Activated T-cell treated with anti-CD3 and anti-CD28 coated beads for 4 hours (primary cell): ENCODE measurements around the gene CAMK2B.

Experiments
- DNase-seq: peaks from one replicate; pipeline ENCODE4 v3.0.0-alpha.2; 2020

The CAMK2B gene

DNA sequence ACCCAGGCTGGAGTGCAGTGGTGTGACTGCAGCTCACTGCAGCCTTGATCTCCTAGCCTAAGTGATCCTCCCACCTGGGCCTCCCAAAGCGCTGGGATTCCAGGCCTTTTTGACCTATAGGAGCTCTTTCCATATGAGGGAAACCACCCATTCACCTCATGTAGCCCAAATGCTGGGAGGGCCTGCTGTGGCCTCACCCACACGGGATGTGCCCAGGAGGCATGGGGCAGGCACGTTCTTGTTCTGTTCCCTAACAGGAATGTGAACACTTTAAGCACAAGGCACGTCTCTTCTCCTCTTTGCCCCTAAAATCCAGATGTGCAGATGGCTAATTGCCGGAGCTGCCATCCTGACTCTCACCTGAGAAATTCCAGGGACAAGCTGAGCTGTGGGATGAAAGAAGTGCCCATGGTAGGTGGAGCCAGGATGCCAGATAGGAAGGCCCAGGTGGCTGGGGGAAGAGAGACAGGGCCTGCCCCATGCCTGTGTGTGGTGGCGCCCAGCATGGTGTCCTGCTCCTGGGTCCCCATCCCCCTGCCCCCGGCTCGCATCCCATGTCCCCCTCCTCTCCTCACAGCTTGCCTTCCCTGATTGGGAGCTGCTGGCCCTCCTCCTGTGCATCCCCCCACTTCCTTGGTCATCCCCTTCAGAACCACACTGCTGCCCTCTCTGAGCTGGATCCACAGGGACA lies 17.3 kb downstream of the CAMK2B start:
- DNase-seq: no peak

DNA sequence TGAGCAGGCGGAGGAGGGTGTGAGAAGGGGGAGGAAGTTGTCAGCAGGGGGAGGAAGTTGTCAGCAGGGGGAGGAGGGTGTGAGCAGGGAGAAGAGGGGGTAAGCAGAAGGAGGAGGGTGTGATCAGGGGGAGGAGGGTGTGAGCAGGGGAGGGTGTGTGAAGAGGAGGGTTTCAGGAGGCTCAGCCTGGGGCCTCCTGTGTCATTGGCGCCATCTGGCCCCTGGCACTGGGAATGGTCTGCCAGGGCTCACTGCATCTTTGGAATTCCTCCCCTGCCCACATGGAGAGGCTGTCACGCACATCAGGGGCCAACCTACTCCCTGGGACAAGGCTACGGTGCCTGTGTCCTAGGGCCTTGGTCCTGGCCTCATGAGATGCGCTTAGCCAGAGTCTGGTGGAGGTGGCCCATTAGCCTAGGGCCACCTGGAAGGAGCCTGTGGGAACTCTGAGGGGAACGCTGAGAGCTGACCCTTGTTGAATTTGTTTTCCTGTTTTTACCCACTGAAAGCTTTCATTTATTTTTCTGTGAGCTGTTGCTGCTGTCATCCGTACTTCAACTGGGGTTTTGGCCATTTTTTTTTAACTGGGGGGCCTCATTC lies 18.0 kb downstream of the CAMK2B start:
- DNase-seq: no peak

GRCh38 chr7:44306606-44307005 lies 18.8 kb downstream of the CAMK2B start:
- DNase-seq: no peak

- no peak for DNase-seq
These were observed 19.6 kb downstream of the CAMK2B start for GRCh38 chr7:44305564-44306507.

DNA sequence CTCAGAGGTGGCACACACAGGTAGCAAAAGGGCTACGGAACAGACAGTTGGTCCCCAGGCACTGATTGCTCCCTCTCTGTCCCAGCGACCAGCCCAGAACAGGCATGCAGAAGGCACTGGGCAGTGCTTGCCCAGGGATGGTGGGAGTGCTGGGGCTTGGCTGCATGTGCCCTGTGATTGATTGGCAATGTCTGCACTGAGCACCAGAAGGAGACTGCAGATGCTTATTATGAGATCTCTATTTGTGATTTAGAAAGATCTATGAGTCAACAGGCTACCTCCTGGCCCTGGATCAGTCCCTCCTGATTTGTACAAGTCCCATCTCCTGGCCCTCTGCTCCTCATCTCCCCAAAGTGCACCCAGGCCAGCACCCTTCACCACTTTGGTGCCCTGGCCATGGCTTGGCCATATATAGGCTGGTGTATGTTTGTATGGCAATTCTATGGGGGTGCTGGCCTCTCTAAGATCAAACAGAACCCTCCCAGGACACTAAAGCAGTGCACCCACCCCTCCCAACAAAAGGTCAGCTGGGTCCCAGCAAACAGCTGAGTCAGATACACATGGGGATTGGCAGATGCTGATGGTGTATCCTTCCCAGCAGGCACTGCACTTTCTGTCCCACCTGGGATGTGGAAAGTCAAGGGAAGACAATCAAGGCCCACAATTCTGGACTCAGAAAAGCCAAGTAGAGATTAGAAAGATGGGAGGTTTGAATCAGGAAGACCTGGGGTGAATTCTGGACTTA lies 30.9 kb downstream of the CAMK2B start:
- no peak for DNase-seq

DNA sequence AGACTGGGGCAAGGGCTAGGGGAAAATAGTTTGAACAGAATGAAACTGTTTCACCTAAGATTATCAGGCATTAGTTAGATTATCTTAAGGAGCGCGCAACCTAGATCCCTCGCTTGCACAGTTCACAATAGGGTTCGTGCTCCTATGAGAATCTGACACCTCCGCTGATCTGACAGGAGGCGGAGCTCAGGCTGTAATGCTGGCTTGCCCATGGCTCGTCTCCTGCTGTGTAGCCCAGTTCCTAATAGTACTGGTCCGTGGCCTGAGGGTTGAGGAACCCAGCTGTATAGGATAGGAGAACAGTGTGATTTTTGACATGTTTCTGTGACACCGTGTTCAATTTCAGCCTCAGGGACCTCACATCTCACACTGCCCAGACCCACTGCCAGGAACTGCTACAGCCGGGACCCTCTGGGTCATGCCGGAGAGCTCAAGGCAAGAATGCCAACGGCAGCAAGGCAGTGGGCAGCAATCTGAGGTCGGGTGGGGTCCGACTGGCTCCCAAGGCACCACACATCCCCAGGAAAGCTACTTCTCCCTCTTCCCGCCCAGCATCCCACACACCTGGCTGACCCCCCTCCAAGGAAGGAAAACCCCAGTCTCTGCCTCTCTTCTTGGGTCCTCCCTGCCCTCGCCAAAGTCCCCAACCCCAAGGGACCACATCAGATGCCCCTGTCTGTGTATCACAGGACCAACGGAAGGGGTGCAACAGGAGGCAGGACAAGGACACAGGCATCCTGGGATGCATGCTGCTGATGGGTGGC lies 31.7 kb downstream of the CAMK2B start:
- no peak for DNase-seq

DNA sequence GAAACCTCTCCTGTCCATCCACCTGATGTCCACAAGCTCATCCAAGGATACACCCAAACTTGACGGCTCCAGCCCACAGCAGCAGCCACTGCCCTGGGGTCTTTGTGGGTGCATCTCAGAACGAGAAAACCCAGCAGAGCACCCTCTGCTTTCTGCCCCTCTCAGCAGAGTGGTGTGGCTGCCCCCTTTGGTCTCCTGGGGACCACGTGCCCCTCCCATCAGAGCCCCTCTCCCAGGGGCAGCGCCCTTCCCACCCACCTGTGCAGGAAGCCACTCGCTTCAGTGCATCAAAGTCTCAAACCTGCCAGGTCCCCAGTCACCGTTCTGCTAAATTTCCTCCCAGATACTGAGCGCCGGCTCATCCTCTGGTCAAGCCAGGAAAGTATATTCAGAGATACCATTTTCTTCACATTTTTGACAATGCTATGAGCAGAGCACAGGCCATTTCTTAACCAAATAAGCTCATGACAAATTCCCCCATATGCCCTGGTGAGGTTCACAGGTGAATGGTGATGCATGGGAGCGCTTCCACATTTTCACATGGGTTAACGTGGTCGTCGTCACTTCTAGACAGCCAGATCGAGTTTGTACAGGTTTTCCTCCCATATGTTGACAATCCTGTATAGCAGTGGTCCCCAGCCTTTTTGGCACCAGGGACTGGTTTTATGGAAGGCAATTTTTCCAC lies 32.4 kb downstream of the CAMK2B start:
- DNase-seq: no peak

- no peak for DNase-seq
These were observed 33.0 kb downstream of the CAMK2B start for GRCh38 chr7:44292420-44292817.

DNA sequence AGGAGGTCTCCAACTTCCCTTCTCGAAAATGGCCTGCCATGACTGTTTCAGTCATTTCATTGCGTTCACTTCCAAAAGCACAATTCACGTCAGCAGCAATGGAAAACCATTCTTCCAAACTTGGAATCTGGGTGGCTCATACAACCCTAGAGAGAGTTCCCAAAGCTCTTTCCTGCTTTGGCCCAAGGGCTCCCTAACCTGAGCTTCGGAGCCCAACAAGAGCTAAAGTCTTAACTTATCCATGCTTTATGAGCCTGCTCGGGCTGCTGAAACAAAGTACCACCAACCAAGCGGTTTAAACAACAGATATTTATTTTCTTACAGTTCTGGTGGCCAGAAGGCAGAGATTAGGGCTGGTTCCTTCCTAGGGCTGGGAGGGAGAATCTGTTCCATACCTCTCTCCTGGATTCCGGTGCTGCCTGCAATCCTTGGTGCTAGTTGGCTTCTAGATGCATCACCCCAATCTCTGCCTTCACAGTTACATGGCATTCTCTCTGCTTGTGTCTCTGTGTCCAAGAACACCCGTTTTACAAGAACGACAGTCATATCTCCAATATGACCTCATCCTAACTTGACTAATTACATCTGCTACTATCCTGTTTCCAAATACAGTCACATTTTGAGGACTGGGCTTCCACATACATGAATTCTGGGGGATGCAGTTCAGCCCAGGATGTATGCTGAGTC lies 33.5 kb downstream of the CAMK2B start:
- no peak for DNase-seq

DNA sequence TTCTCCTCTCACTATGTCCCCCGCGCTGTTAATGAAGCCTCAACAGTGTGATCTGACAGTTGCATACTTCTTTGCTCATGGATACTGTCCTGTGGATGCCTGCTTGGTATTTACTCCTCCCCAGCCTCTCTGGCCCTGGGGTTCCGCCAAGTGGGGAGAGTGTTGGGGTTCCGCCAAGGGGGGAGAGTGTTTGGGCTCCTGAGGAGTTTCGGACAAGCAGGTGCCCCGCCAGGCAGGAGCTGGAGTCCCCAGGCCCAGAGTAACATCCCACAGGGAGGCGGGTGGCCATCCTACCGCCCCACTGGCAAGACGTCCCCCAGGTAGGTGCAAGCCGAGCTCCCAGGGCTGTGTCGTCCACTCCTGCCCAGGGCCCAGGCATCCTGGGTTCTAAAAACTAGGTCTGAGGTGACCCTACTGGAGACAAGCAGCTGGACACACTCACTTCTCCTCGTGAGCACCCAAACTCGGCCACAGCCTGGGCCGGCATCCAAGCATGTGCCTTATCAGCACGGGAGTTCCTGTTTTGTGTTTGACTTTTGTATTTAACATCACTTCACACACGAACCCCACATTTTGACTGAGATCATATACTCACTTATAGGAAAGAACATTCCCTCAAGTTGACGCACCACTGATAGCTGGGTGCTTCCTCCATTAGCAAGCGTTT lies 34.2 kb downstream of the CAMK2B start:
- no peak for DNase-seq

- no peak for DNase-seq
These were observed 35.2 kb downstream of the CAMK2B start for GRCh38 chr7:44290252-44290620.

DNA sequence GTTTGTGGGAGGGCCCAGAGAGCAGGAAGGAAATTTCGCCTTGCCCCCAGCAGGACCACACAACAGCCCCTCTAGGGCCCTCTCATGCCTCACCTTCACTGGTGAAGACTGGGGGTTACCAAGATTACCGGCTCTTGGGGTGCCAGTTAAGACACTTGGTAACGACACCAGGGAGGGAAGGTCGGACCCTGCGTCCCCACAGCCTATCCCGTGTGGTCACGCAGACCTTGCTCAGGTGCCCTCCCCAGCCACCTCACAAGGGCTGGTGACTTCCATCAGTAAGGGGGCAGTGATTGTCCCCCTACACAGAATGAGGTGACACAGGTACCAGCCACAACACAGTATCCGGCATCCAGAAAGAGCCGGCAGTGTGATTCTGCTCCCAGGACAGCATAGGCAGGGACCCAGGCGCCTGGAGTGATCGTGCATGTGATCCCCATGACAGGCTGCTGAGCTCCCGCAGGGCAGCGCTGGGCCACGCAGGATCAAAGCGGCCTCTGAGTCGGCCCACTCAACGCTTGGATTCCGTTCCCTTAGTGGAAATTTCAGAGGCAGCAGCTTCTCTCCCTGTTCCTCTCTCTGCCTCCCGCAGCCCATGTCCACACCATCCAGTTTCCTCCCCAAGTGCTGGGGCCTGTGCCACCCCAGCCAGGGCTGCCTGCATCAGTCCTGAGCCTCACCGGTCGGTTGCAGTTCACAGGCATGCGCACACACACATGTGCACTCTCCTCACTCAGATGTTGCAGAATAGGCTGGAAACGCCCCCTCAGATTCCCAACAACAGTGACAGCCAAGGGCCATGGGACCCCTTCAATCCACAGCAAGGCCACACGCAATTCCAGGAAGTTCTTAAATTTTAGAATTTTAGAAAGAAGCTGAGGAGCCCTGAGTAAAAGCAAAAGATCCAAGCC lies 35.8 kb downstream of the CAMK2B start:
- DNase-seq: no peak

DNA sequence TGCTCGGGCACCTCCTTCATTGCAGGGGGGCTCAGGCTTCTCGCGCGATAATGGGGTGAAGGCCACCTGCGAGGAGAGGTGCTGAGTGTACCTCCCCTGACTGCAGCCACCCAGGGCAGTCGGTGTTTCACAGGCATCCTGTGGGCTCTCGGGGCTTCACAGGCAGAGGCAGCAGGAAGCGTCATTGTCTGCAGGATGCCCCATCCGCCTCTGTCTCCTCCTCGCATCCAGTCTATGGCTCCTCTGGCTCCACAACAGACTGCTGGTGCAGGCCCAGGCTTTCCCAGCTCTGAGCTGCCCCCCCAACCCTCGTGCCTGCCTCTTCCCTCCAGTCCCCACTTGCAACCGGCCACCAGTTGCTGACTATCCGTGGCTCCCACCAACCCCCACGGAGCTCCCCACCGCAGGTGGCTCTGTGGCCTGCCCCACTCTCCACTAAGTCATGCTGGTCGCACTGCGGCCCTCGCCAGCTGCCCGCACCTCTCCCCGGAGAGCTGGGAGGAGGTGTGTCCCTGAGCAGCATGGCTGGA lies 36.5 kb downstream of the CAMK2B start:
- no peak for DNase-seq

DNA sequence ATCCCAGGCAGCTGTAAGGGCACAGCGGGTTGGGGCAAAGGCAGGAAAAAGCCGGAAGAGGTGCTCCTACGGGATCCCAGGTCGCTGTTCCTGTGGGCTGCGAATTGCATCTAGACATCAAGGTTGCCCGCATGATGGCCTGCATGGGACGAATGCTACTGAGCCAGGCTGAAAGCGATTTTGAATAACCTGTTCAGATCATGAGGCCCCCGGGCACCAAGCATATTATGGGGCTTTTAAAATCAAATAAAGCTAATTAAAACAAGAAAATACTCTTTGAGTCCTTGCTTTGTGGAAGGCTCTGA lies 37.1 kb downstream of the CAMK2B start:
- DNase-seq: no peak

DNA sequence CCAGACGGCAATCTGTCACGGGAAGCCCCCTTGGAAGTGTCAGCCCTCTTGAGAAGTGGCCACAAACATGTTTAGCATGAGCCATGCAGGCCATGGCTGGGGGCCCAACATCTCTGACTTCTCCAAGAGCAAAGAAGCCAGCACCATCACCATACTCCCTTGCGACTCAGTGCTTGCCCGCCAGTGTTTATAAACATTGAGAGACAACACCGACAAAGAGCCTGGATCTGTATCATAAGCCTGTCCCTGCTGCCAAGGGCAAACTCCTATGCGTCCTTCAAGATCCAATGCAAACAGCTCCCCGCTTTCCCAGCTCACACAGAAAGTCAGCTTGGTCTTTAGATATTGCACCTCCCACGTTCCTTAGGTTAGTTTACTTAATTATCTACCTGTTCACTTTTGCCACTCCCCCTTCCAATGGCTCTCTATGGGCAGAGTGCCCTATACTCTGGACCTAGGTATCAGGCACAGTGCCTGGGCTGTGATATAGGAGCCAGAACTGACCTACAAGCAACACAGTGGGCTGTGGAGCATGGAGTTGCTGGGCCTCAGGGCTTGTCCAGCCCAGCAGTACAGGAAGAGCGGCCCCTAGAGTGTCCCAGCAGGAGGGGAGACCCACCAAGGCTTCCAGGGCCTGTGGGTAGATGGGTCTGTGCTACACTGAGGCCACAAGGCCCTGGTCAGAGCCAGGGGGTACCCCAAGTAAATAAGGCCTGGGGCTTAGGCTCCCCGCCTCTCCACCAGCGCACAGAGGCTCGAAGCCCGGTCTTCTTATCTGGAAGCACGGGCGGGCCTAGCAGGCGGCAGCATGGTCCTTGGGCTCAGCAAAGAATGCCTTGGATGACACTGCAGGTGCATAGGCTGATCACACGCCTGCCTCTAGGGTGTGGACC lies 37.7 kb downstream of the CAMK2B start:
- DNase-seq: no peak

GRCh38 chr7:44286618-44287487 lies 38.5 kb downstream of the CAMK2B start:
- DNase-seq: no peak

DNA sequence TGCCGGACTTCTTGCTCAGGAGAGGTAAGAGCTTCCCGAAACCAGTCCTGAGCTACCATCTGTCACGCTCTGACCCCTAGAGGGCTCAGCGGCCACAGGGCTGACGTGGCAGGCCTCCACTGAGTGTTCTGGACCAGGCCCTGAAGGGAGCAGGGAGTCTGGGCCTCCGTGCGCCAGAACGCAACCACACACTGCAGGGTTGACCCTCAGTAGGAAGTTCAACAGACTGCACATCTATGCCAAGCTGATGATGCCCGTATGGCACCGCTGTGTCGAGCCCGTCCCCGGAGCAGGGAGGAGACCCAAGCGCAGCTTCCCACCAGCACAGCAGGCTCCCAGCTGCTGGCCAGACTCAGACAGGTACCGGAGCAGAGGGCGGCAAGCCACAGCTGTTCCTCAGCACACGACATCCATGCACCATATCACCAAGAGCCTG lies 39.2 kb downstream of the CAMK2B start:
- DNase-seq: no peak
